IPS-11a (cell line): Measurements from ENCODE around the gene CORIN.
"Not testable (repeated sequence)": the region's sequence is repeated elsewhere in the genome, so short reads cannot be mapped to it uniquely, and the experiment has no call there.

Experiments
- H3K4me3 ChIP-seq: one replicate; pipeline ENCODE4 v1.5.1; 2013; ENCODE audit warnings: low read depth, low read length, control low read depth

Gene CORIN

GRCh38 chr4:47579235-47579634 lies 258.6 kb downstream of the CORIN start:
- no peak overlapping the region for H3K4me3 ChIP-seq

DNA sequence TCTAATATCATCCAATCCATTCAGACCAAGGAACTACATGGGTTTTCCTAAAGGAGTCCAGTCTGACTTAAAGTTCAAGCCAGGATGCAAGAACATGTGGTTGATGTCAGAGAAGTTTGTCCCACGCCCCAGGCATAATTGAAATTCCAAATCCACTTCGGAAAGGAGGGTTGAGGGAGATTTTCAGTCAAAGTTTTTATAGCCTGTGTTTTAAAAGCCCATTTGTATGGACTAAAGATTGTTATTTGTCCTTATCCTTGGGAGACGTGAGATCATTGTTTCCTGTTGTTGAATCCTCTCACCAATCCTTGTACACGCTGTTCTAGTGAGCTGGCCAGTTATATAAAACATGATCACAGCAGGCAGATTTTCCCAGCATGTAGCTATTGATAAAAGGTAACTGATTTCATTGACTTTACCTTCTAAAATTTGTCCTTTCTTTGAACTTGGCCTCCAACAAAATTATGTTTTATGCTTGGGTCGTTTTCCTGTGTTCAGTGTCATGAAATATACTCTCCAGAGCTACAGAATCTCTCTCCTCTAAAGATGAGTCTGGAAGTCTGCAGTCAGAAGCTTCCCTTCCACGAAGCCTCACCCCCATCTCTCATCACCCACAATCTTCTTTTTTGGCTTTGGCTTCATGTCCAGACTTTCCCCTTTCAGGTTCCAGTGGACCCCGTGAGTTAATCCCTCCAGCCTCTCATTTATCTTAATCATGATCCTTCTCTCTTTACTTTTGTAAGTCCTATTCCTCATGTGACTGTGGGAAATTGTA lies 259.9 kb downstream of the CORIN start:
- H3K4me3 ChIP-seq: no peak overlapping the region

- H3K4me3 ChIP-seq: no peak overlapping the region
Observed at GRCh38 chr4:47572981-47573380, 264.9 kb downstream of the CORIN start.

- H3K4me3 ChIP-seq: no peak overlapping the region
Observed at GRCh38 chr4:47570816-47571215, 267.1 kb downstream of the CORIN start.

DNA sequence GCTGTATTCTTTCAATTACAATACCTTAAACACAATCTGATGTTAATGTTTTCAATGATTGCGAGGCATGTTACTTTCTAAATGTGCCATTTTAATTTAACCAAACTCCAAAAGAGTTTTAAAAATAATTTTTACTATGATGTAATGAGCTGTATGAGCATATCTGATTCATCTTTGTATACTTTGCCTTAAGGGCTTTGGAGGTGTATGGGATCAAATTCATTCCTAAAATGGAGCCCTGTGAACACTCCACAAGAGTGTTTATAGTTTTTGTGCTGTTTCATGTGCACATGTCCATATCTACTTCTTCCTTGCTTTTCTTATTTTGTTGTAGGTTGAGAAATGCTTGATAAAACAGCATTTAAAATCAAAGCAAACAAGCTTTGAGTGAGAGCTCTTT lies 270.4 kb downstream of the CORIN start:
- no peak overlapping the region for H3K4me3 ChIP-seq

DNA sequence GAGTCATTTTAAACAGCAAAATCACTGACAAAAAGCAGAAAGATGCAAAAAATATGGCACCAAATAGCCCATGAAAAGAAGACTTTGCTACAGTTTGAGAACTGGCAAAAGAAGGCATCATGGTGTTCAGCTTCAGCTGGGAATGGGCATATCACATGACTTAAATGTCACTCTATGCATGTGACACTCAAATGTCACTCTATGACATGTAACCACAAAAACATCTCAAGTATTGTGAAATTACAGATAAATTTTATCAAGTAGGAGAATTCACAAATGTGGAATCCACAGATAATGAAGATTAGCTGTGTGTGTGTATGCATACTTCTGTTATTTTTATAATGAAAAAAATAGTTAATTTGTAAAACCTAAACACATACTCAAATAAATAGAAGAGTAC lies 270.9 kb downstream of the CORIN start:
- no peak overlapping the region for H3K4me3 ChIP-seq

GRCh38 chr4:47566566-47566965 lies 271.3 kb downstream of the CORIN start:
- H3K4me3 ChIP-seq: no peak overlapping the region

GRCh38 chr4:47562297-47562696 lies 275.6 kb downstream of the CORIN start:
- no peak overlapping the region for H3K4me3 ChIP-seq

GRCh38 chr4:47561331-47561730 lies 276.5 kb downstream of the CORIN start:
- no peak overlapping the region for H3K4me3 ChIP-seq

DNA sequence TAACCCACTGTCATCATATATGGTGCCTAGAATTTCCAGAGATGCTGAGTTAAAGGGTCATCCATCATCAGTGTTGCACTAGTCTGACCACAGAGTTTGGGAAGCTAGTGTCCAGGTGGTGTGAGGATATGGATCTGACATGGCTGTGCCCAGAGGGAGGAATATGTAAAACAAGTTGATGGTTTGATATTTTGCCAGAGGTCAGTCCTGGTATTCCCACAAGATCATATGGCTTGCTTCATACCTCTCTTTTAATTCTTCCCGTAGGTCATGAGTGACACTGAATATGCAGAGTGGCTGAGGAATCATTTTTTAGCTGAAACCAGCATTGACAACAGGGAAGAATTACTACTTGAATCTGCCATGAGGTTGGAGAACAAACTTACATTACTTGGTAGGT lies 277.2 kb downstream of the CORIN start:
- no peak overlapping the region for H3K4me3 ChIP-seq

DNA sequence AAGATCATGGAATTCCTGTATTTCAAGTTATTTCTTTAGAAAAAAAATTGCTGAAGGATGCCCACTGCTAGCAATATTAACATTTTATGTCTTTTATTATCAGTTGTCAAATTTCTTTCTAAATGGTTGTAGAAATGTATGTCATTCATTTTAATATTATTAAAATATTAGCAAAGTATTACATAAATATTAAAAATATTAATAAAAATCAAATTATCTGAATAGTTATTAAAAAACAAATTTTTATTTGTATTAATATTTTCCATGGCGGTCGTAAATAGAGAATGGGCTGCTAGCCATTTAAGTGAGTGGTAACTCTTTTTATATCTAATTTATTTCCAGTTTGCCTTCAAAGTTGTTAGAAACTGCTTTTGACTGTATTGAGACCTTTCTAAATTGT lies 280.6 kb downstream of the CORIN start:
- H3K4me3 ChIP-seq: no peak overlapping the region

- not testable (repeated sequence) for H3K4me3 ChIP-seq
Observed at GRCh38 chr4:47555920-47556319, 281.9 kb downstream of the CORIN start.

DNA sequence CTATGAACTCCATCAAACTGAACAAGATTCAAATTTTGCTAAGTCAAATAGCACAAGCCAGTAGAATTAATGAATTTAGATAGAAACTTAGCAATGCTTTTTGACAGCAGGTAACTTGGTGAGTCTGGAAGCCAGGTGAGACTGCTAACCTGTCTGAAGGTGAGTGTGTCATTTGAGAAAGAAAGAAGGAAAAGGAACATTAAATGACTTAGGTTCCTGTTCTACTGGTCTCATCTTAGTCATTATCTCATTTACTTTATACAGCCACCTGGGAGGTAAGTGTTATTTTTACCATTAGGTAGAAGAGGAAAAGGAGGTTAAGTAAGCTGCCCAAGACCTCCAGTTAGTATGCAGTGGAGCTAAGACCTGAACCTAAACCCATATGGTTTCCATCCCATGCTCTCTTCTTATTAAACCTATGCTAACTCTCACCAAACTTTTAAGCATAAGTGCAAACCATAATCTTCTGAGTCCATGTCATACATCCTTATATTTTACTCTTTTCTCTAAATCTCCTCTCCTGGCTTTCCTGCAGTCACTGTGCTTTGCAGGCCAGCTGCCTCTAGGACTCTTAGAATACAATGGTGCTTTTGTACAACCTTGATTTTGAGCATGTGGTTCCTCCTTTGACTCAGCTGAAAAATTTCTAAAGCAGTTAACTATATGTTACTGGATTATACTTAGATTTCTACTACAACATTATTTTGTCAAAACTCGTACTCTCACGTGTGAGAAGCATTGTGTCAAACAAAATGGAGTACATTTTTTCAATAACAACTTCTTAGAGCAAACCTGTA lies 284.3 kb downstream of the CORIN start:
- no peak overlapping the region for H3K4me3 ChIP-seq

DNA sequence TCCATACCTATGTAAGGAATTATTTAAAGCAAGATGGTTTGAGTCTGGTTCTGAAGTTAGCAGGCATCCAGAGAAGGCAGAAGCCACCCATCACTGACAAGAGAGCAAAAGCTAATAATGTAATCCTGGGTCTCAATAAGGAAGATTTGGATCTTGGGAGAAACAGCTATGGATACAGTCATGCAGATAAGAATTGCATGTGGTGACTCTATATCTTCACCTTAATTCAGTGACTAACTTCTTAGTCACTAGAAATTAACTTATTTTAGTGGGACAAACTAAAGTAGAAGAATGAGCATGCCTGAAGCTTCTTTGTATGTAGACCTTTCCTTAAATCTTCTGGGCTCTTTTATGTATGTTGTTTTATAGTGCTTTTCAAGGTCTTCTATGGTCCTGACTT lies 286.2 kb downstream of the CORIN start:
- H3K4me3 ChIP-seq: no peak overlapping the region

GRCh38 chr4:47550899-47551548 lies 286.8 kb downstream of the CORIN start:
- no peak overlapping the region for H3K4me3 ChIP-seq

- not testable (repeated sequence) for H3K4me3 ChIP-seq
Observed at GRCh38 chr4:47550357-47550756, 287.5 kb downstream of the CORIN start.
